DOHH2 (cell line): ENCODE data around the gene ZNF512.

Experiments used
- EZH2phosphoT487 ChIP-seq: fragments of 200-600 bp; sonication (generic); IDR thresholded peaks from 2 replicates; pipeline ENCODE4 v1.6.1; 2017; ENCODE audit warnings: borderline replicate concordance, mild to moderate bottlenecking, antibody characterized with exemption, low read length, moderate library complexity, mixed read lengths
- TF ChIP-seq, protein P1 (sequence below): fragments of 200-600 bp; sonication (generic); IDR thresholded peaks from one replicate; pipeline ENCODE4 v1.5.1; 2014; ENCODE audit warnings: antibody characterized with exemption, mild to moderate bottlenecking, low read depth, low read length; ENCODE audit not compliant: poor library complexity, severe bottlenecking

DNA sequence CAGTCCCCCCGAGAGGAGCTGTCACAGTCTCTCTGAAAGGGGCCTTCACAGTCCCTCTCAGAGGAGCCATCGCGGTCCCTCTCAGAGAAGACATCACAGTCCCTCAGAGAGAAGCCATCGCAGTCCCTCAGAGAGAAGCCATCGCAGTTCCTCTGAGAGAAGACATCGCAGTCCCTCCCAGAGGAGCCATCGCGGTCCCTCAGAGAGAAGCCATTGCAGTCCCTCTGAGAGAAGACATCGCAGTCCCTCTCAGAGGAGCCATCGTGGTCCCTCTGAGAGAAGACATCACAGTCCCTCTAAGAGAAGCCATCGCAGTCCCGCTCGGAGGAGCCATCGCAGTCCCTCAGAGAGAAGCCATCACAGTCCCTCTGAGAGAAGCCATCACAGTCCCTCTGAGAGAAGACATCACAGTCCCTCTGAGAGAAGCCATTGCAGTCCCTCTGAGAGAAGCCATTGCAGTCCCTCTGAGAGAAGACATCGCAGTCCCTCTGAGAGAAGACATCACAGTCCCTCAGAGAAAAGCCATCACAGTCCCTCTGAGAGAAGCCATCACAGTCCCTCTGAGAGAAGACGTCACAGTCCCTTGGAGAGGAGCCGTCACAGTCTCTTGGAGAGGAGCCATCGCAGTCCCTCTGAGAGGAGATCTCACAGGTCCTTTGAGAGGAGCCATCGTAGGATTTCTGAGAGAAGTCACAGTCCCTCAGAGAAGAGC, 1.3 kb upstream of the ZNF512 start:
- TF ChIP-seq, protein P1, sequence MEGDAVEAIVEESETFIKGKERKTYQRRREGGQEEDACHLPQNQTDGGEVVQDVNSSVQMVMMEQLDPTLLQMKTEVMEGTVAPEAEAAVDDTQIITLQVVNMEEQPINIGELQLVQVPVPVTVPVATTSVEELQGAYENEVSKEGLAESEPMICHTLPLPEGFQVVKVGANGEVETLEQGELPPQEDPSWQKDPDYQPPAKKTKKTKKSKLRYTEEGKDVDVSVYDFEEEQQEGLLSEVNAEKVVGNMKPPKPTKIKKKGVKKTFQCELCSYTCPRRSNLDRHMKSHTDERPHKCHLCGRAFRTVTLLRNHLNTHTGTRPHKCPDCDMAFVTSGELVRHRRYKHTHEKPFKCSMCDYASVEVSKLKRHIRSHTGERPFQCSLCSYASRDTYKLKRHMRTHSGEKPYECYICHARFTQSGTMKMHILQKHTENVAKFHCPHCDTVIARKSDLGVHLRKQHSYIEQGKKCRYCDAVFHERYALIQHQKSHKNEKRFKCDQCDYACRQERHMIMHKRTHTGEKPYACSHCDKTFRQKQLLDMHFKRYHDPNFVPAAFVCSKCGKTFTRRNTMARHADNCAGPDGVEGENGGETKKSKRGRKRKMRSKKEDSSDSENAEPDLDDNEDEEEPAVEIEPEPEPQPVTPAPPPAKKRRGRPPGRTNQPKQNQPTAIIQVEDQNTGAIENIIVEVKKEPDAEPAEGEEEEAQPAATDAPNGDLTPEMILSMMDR: no peak
- no peak for TF ChIP-seq EZH2phosphoT487
